ENCODE results near the gene PNLIPRP1. TPM values are rescaled to one million over a fixed set of nuclear protein-coding genes. Genes with fewer than 3 reads are reported as not detected.

Gene PNLIPRP1
- total and polyA plus RNA-seq, 12 donors: 0.24 to 1.5 (median 0.88) TPM; not detected in 7

- Histone ChIP-seq H3K9me3 (replicated peaks in 1 of 3) (no peaks in the 10 kb centered on the region), H3K27me3 (peaks cover 14% of the 10 kb centered on the region), H3K4me3 (no peak overlapping the region), H3K27ac (no peak overlapping the region), H3K4me1 (replicated peaks in 1 of 2) (peaks cover 0 to 5% of the 10 kb centered on the region in 2 donors), H3K36me3 (replicated peaks in 1 of 2) (no peaks in the 10 kb centered on the region)
- intact Hi-C loops (cut with DNase I): loop anchor here in 1 of 2 donors (10.0 kb wide), 1 partner anchor 58 kb away; no protein-coding TSS in a partner anchor
- DNase-seq: peak in 1 of 7 donors; percentile 18
- TF ChIP-seq POLR2A (IDR thresholded peaks at IDR 0.05): no peak
- no peak for TF ChIP-seq CTCF (IDR thresholded peaks at IDR 0.05)
- 64 to 75% (median 65%) methylated on average over 8 to 9 of the region's 9 CpGs for WGBS, 4 donors
These were observed 36.1 kb downstream of the PNLIPRP1 start for GRCh38 chr10:116626815-116627214.

- TF ChIP-seq POLR2A (IDR thresholded peaks at IDR 0.05) (no peak), CTCF (IDR thresholded peaks at IDR 0.05) (peak in 5 of 6 experiments; percentile 42 to 67 (median 50))
- WGBS, 4 donors: 3 to 13% (median 7%) methylated on average over 9 to 49 of the region's 49 CpGs
- Histone ChIP-seq H3K4me1 (replicated peaks in 1 of 2) (peaks cover 0 to 5% of the 10 kb centered on the region in 2 donors), H3K9me3 (replicated peaks in 1 of 3) (no peaks in the 10 kb centered on the region), H3K27ac (no peak overlapping the region), H3K4me3 (peak overlapping the region in 1 of 4 donors; percentile 43), H3K36me3 (replicated peaks in 1 of 2) (no peaks in the 10 kb centered on the region), H3K27me3 (peaks cover 14% of the 10 kb centered on the region)
- peak in 6 of 7 donors; percentile 39 to 53 (median 46) for DNase-seq
- intact Hi-C loops (cut with DNase I): loop anchor here in 1 of 2 donors (10.0 kb wide), 1 partner anchor 57 kb away; no protein-coding TSS in a partner anchor
These were observed 36.7 kb downstream of the PNLIPRP1 start for GRCh38 chr10:116627386-116627933.

GRCh38 chr10:116629340-116629739, 38.6 kb downstream of the PNLIPRP1 start:
- no peaks in the 10 kb centered on the region for H3K9me3 ChIP-seq (replicated peaks in 1 of 3)
- no peak for DNase-seq
- H3K27ac ChIP-seq: no peak overlapping the region
- H3K27me3 ChIP-seq: peaks cover 14% of the 10 kb centered on the region
- WGBS, 4 donors: 70 to 93% (median 86%) methylated on average over 4 of the region's 4 CpGs
- no peak overlapping the region for H3K4me3 ChIP-seq
- intact Hi-C loops (cut with DNase I): loop anchor here in 1 of 2 donors (10.0 kb wide), 1 partner anchor 55 kb away; no protein-coding TSS in a partner anchor
- TF ChIP-seq POLR2A (IDR thresholded peaks at IDR 0.05) (no peak), CTCF (IDR thresholded peaks at IDR 0.05) (no peak)
- no peaks in the 10 kb centered on the region for H3K36me3 ChIP-seq (replicated peaks in 1 of 2)
- peaks cover 0 to 5% of the 10 kb centered on the region in 2 donors for H3K4me1 ChIP-seq (replicated peaks in 1 of 2)

GRCh38 chr10:116630020-116630419, 39.3 kb downstream of the PNLIPRP1 start:
- TF ChIP-seq POLR2A (IDR thresholded peaks at IDR 0.05) (no peak), CTCF (IDR thresholded peaks at IDR 0.05) (no peak)
- intact Hi-C loops (cut with DNase I): loop anchor here in 1 of 2 donors (5.0 kb wide), 1 partner anchor 157 kb away; no protein-coding TSS in a partner anchor
- H3K4me1 ChIP-seq (replicated peaks in 1 of 2): peaks cover 0 to 5% of the 10 kb centered on the region in 2 donors
- H3K27me3 ChIP-seq: peaks cover 12% of the 10 kb centered on the region
- DNase-seq: no peak
- WGBS, 4 donors: 83 to 86% (median 86%) methylated on average over 2 of the region's 2 CpGs
- H3K9me3 ChIP-seq (replicated peaks in 1 of 3): no peaks in the 10 kb centered on the region
- H3K27ac ChIP-seq: no peak overlapping the region
- H3K4me3 ChIP-seq: no peak overlapping the region
- H3K36me3 ChIP-seq (replicated peaks in 1 of 2): no peaks in the 10 kb centered on the region
